ENCODE data around the gene EPB41.
A peak's percentile ranks its signal among the peaks of the same experiment; 100 is the strongest.
"Not testable (repeated sequence)": the region's sequence is repeated elsewhere in the genome, so short reads cannot be mapped to it uniquely, and the experiment has no call there.

EPB41 gene

GRCh38 chr1:28914228-28915030 is at the start of gene EPB41:
TSS of gene EPB41 (plus strand) at chr1:28914569. CDS start at chr1:28987438, 72,869 bp downstream.
- peak; percentile 77 to 88 for DNase-seq (ENCODE audit: low read depth in 2 of 2)

- DNase-seq (ENCODE audit: low read depth in 2 of 2): no peak
Measured at GRCh38 chr1:28864695-28865094, 49.7 kb upstream of the EPB41 start.

- DNase-seq (ENCODE audit: low read depth in 2 of 2): no peak
Measured at GRCh38 chr1:28865997-28866650, 48.2 kb upstream of the EPB41 start.

- no peak for DNase-seq (ENCODE audit: low read depth in 2 of 2)
Measured at GRCh38 chr1:28867850-28868249, 46.5 kb upstream of the EPB41 start.

GRCh38 chr1:28869952-28870351 is 44.4 kb upstream of the EPB41 start:
- no peak for DNase-seq (ENCODE audit: low read depth in 2 of 2)

GRCh38 chr1:28871631-28872401 is 42.6 kb upstream of the EPB41 start:
- no peak for DNase-seq (ENCODE audit: low read depth in 2 of 2)

GRCh38 chr1:28875134-28875533 is 39.2 kb upstream of the EPB41 start:
- not testable (repeated sequence) for DNase-seq (ENCODE audit: low read depth in 2 of 2)

- DNase-seq (ENCODE audit: low read depth in 2 of 2): peak; percentile 47 to 48
Measured at GRCh38 chr1:28877132-28877781, 37.1 kb upstream of the EPB41 start.

GRCh38 chr1:28878796-28879195 is 35.6 kb upstream of the EPB41 start:
- DNase-seq (ENCODE audit: low read depth in 2 of 2): no peak

GRCh38 chr1:28882009-28882628 is 32.2 kb upstream of the EPB41 start:
- DNase-seq (ENCODE audit: low read depth in 2 of 2): peak; percentile 61 to 69

GRCh38 chr1:28883242-28883616 is 31.1 kb upstream of the EPB41 start:
- no peak for DNase-seq (ENCODE audit: low read depth in 2 of 2)

GRCh38 chr1:28885472-28885877 is 28.9 kb upstream of the EPB41 start:
- DNase-seq (ENCODE audit: low read depth in 2 of 2): no peak

GRCh38 chr1:28885977-28886730 is 28.2 kb upstream of the EPB41 start:
- DNase-seq (ENCODE audit: low read depth in 2 of 2): no peak

- peak; percentile 73 to 85 for DNase-seq (ENCODE audit: low read depth in 2 of 2)
Measured at GRCh38 chr1:28886731-28887418, 27.5 kb upstream of the EPB41 start.

- DNase-seq (ENCODE audit: low read depth in 2 of 2): peak in 1 of 2 donors; percentile 60
Measured at GRCh38 chr1:28887419-28887834, 26.9 kb upstream of the EPB41 start.

GRCh38 chr1:28887835-28888682 is 26.3 kb upstream of the EPB41 start:
- DNase-seq (ENCODE audit: low read depth in 2 of 2): no peak

- no peak for DNase-seq (ENCODE audit: low read depth in 2 of 2)
Measured at GRCh38 chr1:28888915-28889314, 25.5 kb upstream of the EPB41 start.

GRCh38 chr1:28889357-28889756 is 25.0 kb upstream of the EPB41 start:
- no peak for DNase-seq (ENCODE audit: low read depth in 2 of 2)

GRCh38 chr1:28890435-28890834 is 23.9 kb upstream of the EPB41 start:
- DNase-seq (ENCODE audit: low read depth in 2 of 2): no peak
